CD14-positive monocyte (primary cell): Measurements from ENCODE around the gene SLC9B1. TPM values are rescaled to one million over a fixed set of nuclear protein-coding genes. Genes with fewer than 3 reads are reported as not detected.

Experiments used
- DNase-seq, 3 donors: peaks; one replicate each; pipeline ENCODE4 v3.0.0-alpha.2; 2011 to 2022
- H2AFZ ChIP-seq: 2 replicates; pipeline ENCODE4 v1.6.0; 2012; ENCODE audit warnings: mild to moderate bottlenecking, low read depth, low read length, inconsistent platforms; ENCODE audit not compliant: insufficient read depth, poor library complexity, severe bottlenecking
- H3K27ac ChIP-seq, 2 donors: 1 replicate in 1 of 2; 2 replicates in 1 of 2; pipeline ENCODE4 v1.5.1; 2012 to 2013; ENCODE audit warnings: low read length in 2 of 2, control low read depth in 1 of 2, inconsistent platforms in 1 of 2, low read depth in 1 of 2, mild to moderate bottlenecking in 1 of 2
- H3K27me3 ChIP-seq, 2 donors: one replicate each; pipeline versions ENCODE4 v1.6.0 to v1.6.1; 2011 to 2013; ENCODE audit warnings: low read length in 2 of 2; ENCODE audit not compliant: control insufficient read depth in 2 of 2, insufficient read depth in 2 of 2
- H3K36me3 ChIP-seq, 2 donors: replicated peaks in 1 of 2; 1 replicate in 1 of 2; 2 replicates in 1 of 2; pipeline versions ENCODE4 v1.5.1 to v1.6.1; 2012 to 2013; ENCODE audit warnings: low read length in 2 of 2, control low read depth in 1 of 2, inconsistent platforms in 1 of 2, mild to moderate bottlenecking in 1 of 2; ENCODE audit not compliant: insufficient read depth in 2 of 2, control insufficient read depth in 1 of 2
- H3K4me1 ChIP-seq, 2 donors: 1 replicate in 1 of 2; 2 replicates in 1 of 2; pipeline versions ENCODE4 v1.5.1 to v1.6.1; 2012 to 2013; ENCODE audit warnings: low read length in 2 of 2, control low read depth in 1 of 2, inconsistent platforms in 1 of 2, mild to moderate bottlenecking in 1 of 2, moderate library complexity in 1 of 2; ENCODE audit not compliant: insufficient read depth in 2 of 2, control insufficient read depth in 1 of 2
- H3K4me2 ChIP-seq: replicated peaks from 2 replicates; pipeline ENCODE3; 2012; ENCODE audit warnings: low read length, moderate library complexity, mild to moderate bottlenecking; ENCODE audit not compliant: poor library complexity, severe bottlenecking; ENCODE audit errors: extremely low read depth
- H3K4me3 ChIP-seq, 3 experiments: fragments of 200-600 bp in 1 of 3; sonication (generic) in 1 of 3; replicated peaks in 1 of 3; 1 replicate in 2 of 3; 2 replicates in 1 of 3; pipeline ENCODE4 v1.5.1; 2011 to 2013; ENCODE audit warnings: low read length in 3 of 3, mild to moderate bottlenecking in 3 of 3, control low read depth in 2 of 3, low read depth in 2 of 3, inconsistent platforms in 1 of 3, moderate library complexity in 1 of 3
- H3K79me2 ChIP-seq: 2 replicates; pipeline ENCODE4 v1.6.0; 2012; ENCODE audit warnings: mild to moderate bottlenecking, control low read depth, inconsistent platforms, low read length, moderate library complexity; ENCODE audit not compliant: insufficient read depth
- H3K9ac ChIP-seq: 2 replicates; pipeline ENCODE4 v1.6.0; 2017; ENCODE audit warnings: low read length, mild to moderate bottlenecking; ENCODE audit not compliant: insufficient read depth, poor library complexity, severe bottlenecking
- H3K9me3 ChIP-seq, 2 donors: replicated peaks in 1 of 2; 1 replicate in 1 of 2; 2 replicates in 1 of 2; pipeline versions ENCODE4 v1.5.1 to v1.6.1; 2012 to 2013; ENCODE audit warnings: low read length in 2 of 2, control low read depth in 1 of 2; ENCODE audit not compliant: control insufficient read depth in 1 of 2, insufficient read depth in 1 of 2
- H4K20me1 ChIP-seq: 2 replicates; pipeline ENCODE4 v1.6.0; 2012; ENCODE audit warnings: mild to moderate bottlenecking, low read length, control low read depth, moderate library complexity; ENCODE audit not compliant: insufficient read depth
- H3K27ac Mint-ChIP-seq, 7 donors: one replicate each; pipeline ENCODE4 v1.8.0; 2020; ENCODE audit warnings: mild to moderate bottlenecking in 7 of 7, mixed read lengths in 7 of 7, moderate library complexity in 6 of 7, inconsistent platforms in 2 of 7
- H3K27me3 Mint-ChIP-seq, 3 donors: one replicate each; pipeline ENCODE4 v1.8.0; 2021 to 2022; ENCODE audit warnings: low read depth in 3 of 3, mild to moderate bottlenecking in 3 of 3, mixed read lengths in 3 of 3, moderate library complexity in 3 of 3, inconsistent platforms in 1 of 3
- H3K36me3 Mint-ChIP-seq, 2 donors: one replicate each; pipeline ENCODE4 v1.8.0; 2020; ENCODE audit warnings: mixed read lengths in 2 of 2, inconsistent platforms in 1 of 2, mild to moderate bottlenecking in 1 of 2
- H3K4me1 Mint-ChIP-seq: one replicate; pipeline ENCODE4 v1.8.0; 2020; ENCODE audit warnings: mild to moderate bottlenecking, mixed read lengths
- H3K4me3 Mint-ChIP-seq, 2 donors: one replicate each; pipeline ENCODE4 v1.8.0; 2020; ENCODE audit warnings: mild to moderate bottlenecking in 2 of 2, mixed read lengths in 2 of 2, moderate library complexity in 1 of 2
- H3K9me3 Mint-ChIP-seq, 7 donors: one replicate each; pipeline ENCODE4 v1.8.0; 2020 to 2022; ENCODE audit warnings: mixed read lengths in 7 of 7, mild to moderate bottlenecking in 6 of 7, moderate library complexity in 6 of 7, inconsistent platforms in 2 of 7
- CTCF ChIP-seq: fragments of 200-600 bp; IDR thresholded peaks from one replicate; pipeline ENCODE4 v1.8.0; 2022; ENCODE audit warnings: antibody characterized with exemption, mild to moderate bottlenecking
- WGBS: methylation state at CpG from one replicate; pipeline ENCODE4 v1.1.5; 2013; ENCODE audit warnings: missing lambda C conversion rate; ENCODE audit not compliant: insufficient coverage; 5-methylcytosine and 5-hydroxymethylcytosine counted together
- intact Hi-C, 2 donors: fragments of 100-400 bp; cut with micrococcal nuclease; formaldehyde crosslinking; loops; one replicate each; pipeline versions ENCODE4 v1.15.0 to v1.15.1; 2023
- polyA plus RNA-seq, 3 donors: library from polyadenylated mRNA; depleted of rRNA in 1 of 3; unstranded in 2 of 3; stranded (reverse) in 1 of 3; fragments of 300-500 nt in 2 of 3; fragments of >200 nt in 1 of 3; fragmentation: Illumina TruSeq in 2 of 3; gene quantifications; 1 replicate in 2 of 3; 2 replicates in 1 of 3; pipeline ENCODE4 v1.2.3, GENCODE V29; 2012 to 2021

Gene SLC9B1
- polyA plus RNA-seq, 3 donors: 0.13 to 1.5 (median 0.47) TPM

- Mint-ChIP-seq H3K4me1 (no peaks in the 10 kb centered on the region), H3K36me3 (peaks cover 0 to 3% of the 10 kb centered on the region in 2 donors), H3K27me3 (no peaks in the 10 kb centered on the region), H3K27ac (no peak overlapping the region), H3K4me3 (no peak overlapping the region), H3K9me3 (peaks cover 0 to 2% (median 0%) of the 10 kb centered on the region in 7 donors)
- H3K4me3 ChIP-seq: no peak overlapping the region
- WGBS: no CpG with 5 or more reads among the region's 2 CpGs
- TF ChIP-seq CTCF: peak; percentile 22
- no peak overlapping the region for H2AFZ ChIP-seq
- H3K79me2 ChIP-seq: no peaks in the 10 kb centered on the region
- H3K36me3 ChIP-seq: no peaks in the 10 kb centered on the region
- H3K9me3 ChIP-seq: no peaks in the 10 kb centered on the region
- no peak overlapping the region for H3K9ac ChIP-seq
- no peaks in the 10 kb centered on the region for H3K4me1 ChIP-seq
- H3K27me3 ChIP-seq: no peaks in the 10 kb centered on the region
- no peak overlapping the region for H3K27ac ChIP-seq
- no peak overlapping the region for H3K4me2 ChIP-seq
- H4K20me1 ChIP-seq: no peaks in the 10 kb centered on the region
- peak in 1 of 3 donors; percentile 11 for DNase-seq
- intact Hi-C loops: no loop called here
Measured at GRCh38 chr4:103032574-103032973, 13.1 kb upstream of the SLC9B1 start.

GRCh38 chr4:103030791-103031190 lies 11.3 kb upstream of the SLC9B1 start:
- H3K27me3 Mint-ChIP-seq: no peaks in the 10 kb centered on the region
- 100% methylated on average over 1 of the region's 3 CpGs for WGBS
- H2AFZ ChIP-seq: no peak overlapping the region
- H3K9me3 ChIP-seq: no peaks in the 10 kb centered on the region
- no peak overlapping the region for H3K4me3 Mint-ChIP-seq
- H3K4me1 ChIP-seq: no peaks in the 10 kb centered on the region
- no peak overlapping the region for H3K4me2 ChIP-seq
- H3K36me3 ChIP-seq: no peaks in the 10 kb centered on the region
- intact Hi-C loops: no loop called here
- no peaks in the 10 kb centered on the region for H3K79me2 ChIP-seq
- no peak for DNase-seq
- H3K27ac ChIP-seq: no peak overlapping the region
- no peak overlapping the region for H3K27ac Mint-ChIP-seq
- H3K36me3 Mint-ChIP-seq: no peaks in the 10 kb centered on the region
- no peak overlapping the region for H3K4me3 ChIP-seq
- H3K9ac ChIP-seq: no peak overlapping the region
- no peak for TF ChIP-seq CTCF
- H3K27me3 ChIP-seq: no peaks in the 10 kb centered on the region
- no peaks in the 10 kb centered on the region for H3K4me1 Mint-ChIP-seq
- H4K20me1 ChIP-seq: no peaks in the 10 kb centered on the region
- peaks cover 0 to 2% (median 0%) of the 10 kb centered on the region in 7 donors for H3K9me3 Mint-ChIP-seq
